Activated CD4-positive, alpha-beta T cell treated with anti-CD3 and anti-CD28 coated beads, Interleukin-2, amount 10 ng/mL, durations not matched to agents 24 days and 14 days (primary cell): ENCODE results near the gene KBTBD8. TPM values are rescaled to one million over a fixed set of nuclear protein-coding genes. Genes with fewer than 3 reads are reported as not detected.
A peak's percentile ranks its signal among the peaks of the same experiment; 100 is the strongest.

ENCODE experiments used
- DNase-seq: peaks from one replicate; pipeline ENCODE4 v3.0.0; 2022
- H3K27ac Mint-ChIP-seq: one replicate; pipeline ENCODE4 v1.8.0; 2022; ENCODE audit warnings: mild to moderate bottlenecking, mixed read lengths
- H3K27me3 Mint-ChIP-seq: one replicate; pipeline ENCODE4 v1.8.0; 2022; ENCODE audit warnings: mixed read lengths
- H3K36me3 Mint-ChIP-seq: one replicate; pipeline ENCODE4 v1.8.0; 2022; ENCODE audit warnings: low read depth, mild to moderate bottlenecking, mixed read lengths
- H3K4me1 Mint-ChIP-seq: one replicate; pipeline ENCODE4 v1.8.0; 2021; ENCODE audit warnings: mixed read lengths
- H3K4me3 Mint-ChIP-seq: one replicate; pipeline ENCODE4 v1.8.0; 2022; ENCODE audit warnings: mild to moderate bottlenecking, moderate library complexity, mixed read lengths
- H3K9me3 Mint-ChIP-seq: one replicate; pipeline ENCODE4 v1.8.0; 2021; ENCODE audit warnings: mixed read lengths
- intact Hi-C: fragments of 100-400 bp; cut with micrococcal nuclease; formaldehyde crosslinking; loops from one replicate; pipeline ENCODE4 v1.15.1; 2023
- total RNA-seq: library from RNA; stranded (reverse); gene quantifications from 2 replicates; pipeline ENCODE4 v1.2.3, GENCODE V29; 2022

Gene KBTBD8
- total RNA-seq, 1 donor from 2014 or later, result 17.0 TPM

- Mint-ChIP-seq H3K27ac (no peak overlapping the region), H3K9me3 (peaks cover 3% of the 10 kb centered on the region), H3K27me3 (peaks cover 10% of the 10 kb centered on the region), H3K4me1 (peaks cover 4% of the 10 kb centered on the region), H3K36me3 (no peaks in the 10 kb centered on the region), H3K4me3 (no peak overlapping the region)
- intact Hi-C loops, result no loop called here
- no peak for DNase-seq
Measured at GRCh38 chr3:66985336-66985920, 12.7 kb upstream of the KBTBD8 start.

GRCh38 chr3:66986406-66986805 lies 11.7 kb upstream of the KBTBD8 start:
- intact Hi-C loops, result no loop called here

GRCh38 chr3:66989241-66989640 lies 8.9 kb upstream of the KBTBD8 start:
- H3K4me3 Mint-ChIP-seq, result no peak overlapping the region

More at GRCh38 chr3:66986406-66986805, 11.7 kb upstream of the KBTBD8 start:
- Mint-ChIP-seq H3K27ac (no peak overlapping the region), H3K27me3 (peaks cover 10% of the 10 kb centered on the region), H3K36me3 (no peaks in the 10 kb centered on the region), H3K4me3 (no peak overlapping the region), H3K9me3 (peaks cover 4% of the 10 kb centered on the region), H3K4me1 (peaks cover 4% of the 10 kb centered on the region)
- DNase-seq, result no peak

GRCh38 chr3:66989860-66990696 lies 8.0 kb upstream of the KBTBD8 start:
- H3K4me3 Mint-ChIP-seq, result no peak overlapping the region
- no peaks in the 10 kb centered on the region for H3K36me3 Mint-ChIP-seq
- intact Hi-C loops, result loop anchor here (10.0 kb wide), 1 partner anchor 375 kb away; no protein-coding TSS in a partner anchor
- H3K9me3 Mint-ChIP-seq, result peaks cover 10% of the 10 kb centered on the region
- no peak for DNase-seq
- no peak overlapping the region for H3K27ac Mint-ChIP-seq
- H3K4me1 Mint-ChIP-seq, result peaks cover 4% of the 10 kb centered on the region
- peaks cover 18% of the 10 kb centered on the region for H3K27me3 Mint-ChIP-seq

More at GRCh38 chr3:66989241-66989640, 8.9 kb upstream of the KBTBD8 start:
- Mint-ChIP-seq H3K27ac (no peak overlapping the region), H3K27me3 (peaks cover 18% of the 10 kb centered on the region), H3K36me3 (no peaks in the 10 kb centered on the region), H3K9me3 (peaks cover 10% of the 10 kb centered on the region), H3K4me1 (peaks cover 4% of the 10 kb centered on the region)
- intact Hi-C loops, result no loop called here
- DNase-seq, result no peak

GRCh38 chr3:66991459-66991858 lies 6.6 kb upstream of the KBTBD8 start:
- intact Hi-C loops, result loop anchor here (10.0 kb wide), 1 partner anchor 373 kb away; no protein-coding TSS in a partner anchor
- peaks cover 4% of the 10 kb centered on the region for H3K4me1 Mint-ChIP-seq
- no peak overlapping the region for H3K4me3 Mint-ChIP-seq
- H3K27ac Mint-ChIP-seq, result no peak overlapping the region
- no peak for DNase-seq
- H3K27me3 Mint-ChIP-seq, result peaks cover 26% of the 10 kb centered on the region
- H3K9me3 Mint-ChIP-seq, result peaks cover 10% of the 10 kb centered on the region
- no peaks in the 10 kb centered on the region for H3K36me3 Mint-ChIP-seq

- no peak overlapping the region for H3K27ac Mint-ChIP-seq
- no peaks in the 10 kb centered on the region for H3K36me3 Mint-ChIP-seq
- H3K9me3 Mint-ChIP-seq, result peaks cover 10% of the 10 kb centered on the region
- H3K4me3 Mint-ChIP-seq, result no peak overlapping the region
- H3K27me3 Mint-ChIP-seq, result peaks cover 31% of the 10 kb centered on the region
- no peak for DNase-seq
- H3K4me1 Mint-ChIP-seq, result peaks cover 10% of the 10 kb centered on the region
- intact Hi-C loops, result loop anchor here (10.0 kb wide), 1 partner anchor 372 kb away; no protein-coding TSS in a partner anchor
Measured at GRCh38 chr3:66993082-66993481, 5.0 kb upstream of the KBTBD8 start.

- Mint-ChIP-seq H3K36me3 (peaks cover 2% of the 10 kb centered on the region), H3K27me3 (peaks cover 31% of the 10 kb centered on the region), H3K27ac (no peak overlapping the region), H3K4me1 (peaks cover 15% of the 10 kb centered on the region), H3K9me3 (peaks cover 10% of the 10 kb centered on the region), H3K4me3 (no peak overlapping the region)
- DNase-seq, result no peak
- intact Hi-C loops, result loop anchor here (10.0 kb wide), 1 partner anchor 370 kb away; no protein-coding TSS in a partner anchor
Measured at GRCh38 chr3:66994588-66994987, 3.5 kb upstream of the KBTBD8 start.

GRCh38 chr3:66996696-66997095 lies 1.4 kb upstream of the KBTBD8 start:
- peaks cover 7% of the 10 kb centered on the region for H3K36me3 Mint-ChIP-seq
- peaks cover 24% of the 10 kb centered on the region for H3K4me1 Mint-ChIP-seq
- no peak for DNase-seq
- peaks cover 6% of the 10 kb centered on the region for H3K9me3 Mint-ChIP-seq
- no peak overlapping the region for H3K4me3 Mint-ChIP-seq
- intact Hi-C loops, result loop anchor here (10.0 kb wide), 1 partner anchor 368 kb away; no protein-coding TSS in a partner anchor
- no peak overlapping the region for H3K27ac Mint-ChIP-seq
- peaks cover 31% of the 10 kb centered on the region for H3K27me3 Mint-ChIP-seq

GRCh38 chr3:66997560-66998112 lies 471 bp upstream of the KBTBD8 start:
- Mint-ChIP-seq H3K4me1 (peaks cover 25% of the 10 kb centered on the region), H3K36me3 (peaks cover 10% of the 10 kb centered on the region), H3K9me3 (peaks cover 6% of the 10 kb centered on the region), H3K27me3 (peaks cover 30% of the 10 kb centered on the region), H3K4me3 (peak overlapping the region; percentile 89), H3K27ac (peak overlapping the region; percentile 92)
- intact Hi-C loops, result loop anchor here (1.0 to 10.0 kb wide), 5 partner anchors 25 to 777 kb away; partner anchors contain the start of genes LRIG1, SLC25A26 and SUCLG2
- DNase-seq, result no peak

GRCh38 chr3:66998904-66999235 lies 763 bp downstream of the KBTBD8 start:
- H3K27ac Mint-ChIP-seq, result peak overlapping the region; percentile 92
- H3K9me3 Mint-ChIP-seq, result no peaks in the 10 kb centered on the region
- peaks cover 22% of the 10 kb centered on the region for H3K36me3 Mint-ChIP-seq
- peaks cover 19% of the 10 kb centered on the region for H3K27me3 Mint-ChIP-seq
- intact Hi-C loops, result loop anchor here (1.0 to 10.0 kb wide), 5 partner anchors 27 to 778 kb away; partner anchors contain the start of genes LRIG1, SLC25A26 and SUCLG2
- peaks cover 30% of the 10 kb centered on the region for H3K4me1 Mint-ChIP-seq
- no peak for DNase-seq
- peak overlapping the region; percentile 89 for H3K4me3 Mint-ChIP-seq

- Mint-ChIP-seq H3K36me3 (peaks cover 29% of the 10 kb centered on the region), H3K27ac (no peak overlapping the region), H3K4me1 (peaks cover 35% of the 10 kb centered on the region), H3K9me3 (no peaks in the 10 kb centered on the region), H3K27me3 (peaks cover 13% of the 10 kb centered on the region), H3K4me3 (peak overlapping the region; percentile 22)
- intact Hi-C loops, result no loop called here
- no peak for DNase-seq
Measured at GRCh38 chr3:67000009-67000408, 1.9 kb downstream of the KBTBD8 start.

- Mint-ChIP-seq H3K27me3 (peaks cover 5% of the 10 kb centered on the region), H3K9me3 (no peaks in the 10 kb centered on the region), H3K27ac (peak overlapping the region; percentile 51), H3K4me3 (peak overlapping the region; percentile 55), H3K4me1 (peaks cover 44% of the 10 kb centered on the region), H3K36me3 (peaks cover 38% of the 10 kb centered on the region)
- DNase-seq, result no peak
- intact Hi-C loops, result no loop called here
Measured at GRCh38 chr3:67001086-67001861, 3.2 kb downstream of the KBTBD8 start.

GRCh38 chr3:67005974-67006373 lies 7.9 kb downstream of the KBTBD8 start:
- intact Hi-C loops, result no loop called here
- Mint-ChIP-seq H3K4me3 (no peak overlapping the region), H3K27ac (no peak overlapping the region), H3K4me1 (peaks cover 29% of the 10 kb centered on the region), H3K36me3 (peaks cover 62% of the 10 kb centered on the region), H3K9me3 (no peaks in the 10 kb centered on the region), H3K27me3 (no peaks in the 10 kb centered on the region)
- DNase-seq, result no peak
